B cell (primary cell): Measurements from ENCODE around the gene LIFR.

Source experiments
- EZH2 ChIP-seq: IDR thresholded peaks from 2 replicates; pipeline ENCODE4 v1.6.1; 2012; ENCODE audit warnings: borderline replicate concordance, low read depth, mild to moderate bottlenecking, moderate library complexity, low read length; ENCODE audit not compliant: insufficient read depth, poor library complexity, severe bottlenecking
- TF ChIP-seq, protein P1 (sequence below): fragments of 200-600 bp; IDR thresholded peaks from one replicate; pipeline ENCODE4 v1.8.0; 2022; ENCODE audit warnings: antibody characterized with exemption, mild to moderate bottlenecking

- TF ChIP-seq, protein P1, sequence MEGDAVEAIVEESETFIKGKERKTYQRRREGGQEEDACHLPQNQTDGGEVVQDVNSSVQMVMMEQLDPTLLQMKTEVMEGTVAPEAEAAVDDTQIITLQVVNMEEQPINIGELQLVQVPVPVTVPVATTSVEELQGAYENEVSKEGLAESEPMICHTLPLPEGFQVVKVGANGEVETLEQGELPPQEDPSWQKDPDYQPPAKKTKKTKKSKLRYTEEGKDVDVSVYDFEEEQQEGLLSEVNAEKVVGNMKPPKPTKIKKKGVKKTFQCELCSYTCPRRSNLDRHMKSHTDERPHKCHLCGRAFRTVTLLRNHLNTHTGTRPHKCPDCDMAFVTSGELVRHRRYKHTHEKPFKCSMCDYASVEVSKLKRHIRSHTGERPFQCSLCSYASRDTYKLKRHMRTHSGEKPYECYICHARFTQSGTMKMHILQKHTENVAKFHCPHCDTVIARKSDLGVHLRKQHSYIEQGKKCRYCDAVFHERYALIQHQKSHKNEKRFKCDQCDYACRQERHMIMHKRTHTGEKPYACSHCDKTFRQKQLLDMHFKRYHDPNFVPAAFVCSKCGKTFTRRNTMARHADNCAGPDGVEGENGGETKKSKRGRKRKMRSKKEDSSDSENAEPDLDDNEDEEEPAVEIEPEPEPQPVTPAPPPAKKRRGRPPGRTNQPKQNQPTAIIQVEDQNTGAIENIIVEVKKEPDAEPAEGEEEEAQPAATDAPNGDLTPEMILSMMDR: no peak
- TF ChIP-seq EZH2: no peak
Measured at GRCh38 chr5:38458174-38458573, 98.3 kb downstream of the LIFR start.
